Choroid plexus epithelial cell (primary cell): Measurements from ENCODE around the gene FMN1.
A peak's percentile ranks its signal among the peaks of the same experiment; 100 is the strongest.

Source experiments
- DNase-seq: peaks from one replicate; pipeline ENCODE4 v3.0.0-alpha.2; 2010; ENCODE audit warnings: low read depth
- H3K4me3 ChIP-seq: 2 replicates; pipeline ENCODE4 v1.5.1; 2011; ENCODE audit warnings: low read depth, mild to moderate bottlenecking, control low read depth, low read length, moderate library complexity
- TF ChIP-seq, protein P1 (sequence below): conservative IDR thresholded peaks from 2 replicates; pipeline ENCODE4 v1.5.1; 2011; ENCODE audit warnings: low read depth, mild to moderate bottlenecking, control low read depth, inconsistent platforms, low read length, moderate library complexity

The FMN1 gene

GRCh38 chr15:32901995-32902394, 292.5 kb downstream of the FMN1 start:
- no peak for DNase-seq
- TF ChIP-seq, protein P1, sequence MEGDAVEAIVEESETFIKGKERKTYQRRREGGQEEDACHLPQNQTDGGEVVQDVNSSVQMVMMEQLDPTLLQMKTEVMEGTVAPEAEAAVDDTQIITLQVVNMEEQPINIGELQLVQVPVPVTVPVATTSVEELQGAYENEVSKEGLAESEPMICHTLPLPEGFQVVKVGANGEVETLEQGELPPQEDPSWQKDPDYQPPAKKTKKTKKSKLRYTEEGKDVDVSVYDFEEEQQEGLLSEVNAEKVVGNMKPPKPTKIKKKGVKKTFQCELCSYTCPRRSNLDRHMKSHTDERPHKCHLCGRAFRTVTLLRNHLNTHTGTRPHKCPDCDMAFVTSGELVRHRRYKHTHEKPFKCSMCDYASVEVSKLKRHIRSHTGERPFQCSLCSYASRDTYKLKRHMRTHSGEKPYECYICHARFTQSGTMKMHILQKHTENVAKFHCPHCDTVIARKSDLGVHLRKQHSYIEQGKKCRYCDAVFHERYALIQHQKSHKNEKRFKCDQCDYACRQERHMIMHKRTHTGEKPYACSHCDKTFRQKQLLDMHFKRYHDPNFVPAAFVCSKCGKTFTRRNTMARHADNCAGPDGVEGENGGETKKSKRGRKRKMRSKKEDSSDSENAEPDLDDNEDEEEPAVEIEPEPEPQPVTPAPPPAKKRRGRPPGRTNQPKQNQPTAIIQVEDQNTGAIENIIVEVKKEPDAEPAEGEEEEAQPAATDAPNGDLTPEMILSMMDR = no peak
- no peak overlapping the region for H3K4me3 ChIP-seq

DNA sequence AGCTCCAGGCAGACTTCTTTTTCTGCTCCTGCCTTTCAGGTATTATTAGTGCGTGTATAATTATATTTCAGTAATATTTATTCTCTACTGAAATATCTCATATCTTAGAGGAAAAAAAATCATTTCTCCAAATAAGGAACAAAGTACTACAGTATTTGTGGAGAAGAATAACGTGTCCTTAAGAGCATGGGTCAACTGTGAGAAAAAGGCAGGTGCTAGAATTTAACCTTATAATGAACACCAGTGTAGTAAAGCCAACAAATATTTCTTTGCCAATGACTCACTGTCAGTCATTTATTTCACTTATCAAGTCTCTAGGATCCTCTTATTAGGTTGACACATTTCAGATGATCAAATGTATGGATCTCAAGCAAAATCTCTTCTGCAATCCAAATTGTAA, 293.3 kb downstream of the FMN1 start:
- TF ChIP-seq, protein P1 = no peak
- H3K4me3 ChIP-seq = no peak overlapping the region
- DNase-seq = no peak

DNA sequence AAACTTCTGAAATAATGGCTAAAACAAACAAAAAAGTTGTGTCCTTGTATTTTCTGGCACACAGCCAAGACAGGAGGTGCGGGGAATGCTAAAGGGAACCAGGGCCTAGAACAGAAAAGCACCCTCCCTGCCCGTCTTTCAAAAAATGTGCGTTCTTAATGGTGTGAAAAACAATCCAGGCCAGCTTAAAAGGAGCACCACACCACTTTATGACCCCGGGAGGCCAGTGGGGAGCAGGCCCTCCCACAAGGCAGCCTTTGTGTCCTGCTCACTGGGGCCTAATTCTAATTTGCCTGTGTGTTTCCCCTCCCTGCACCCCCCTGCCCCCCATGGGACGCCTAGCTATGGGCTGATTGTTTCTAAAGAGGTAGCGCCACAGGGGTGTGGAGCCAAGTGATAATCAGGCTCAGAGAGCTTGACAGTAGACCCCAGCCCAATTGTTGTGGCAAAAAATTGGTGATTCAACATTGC, 295.4 kb downstream of the FMN1 start:
- DNase-seq = peak; percentile 23
- TF ChIP-seq, protein P1 = no peak
- no peak overlapping the region for H3K4me3 ChIP-seq

GRCh38 chr15:32898414-32898813, 296.1 kb downstream of the FMN1 start:
- H3K4me3 ChIP-seq = no peak overlapping the region
- TF ChIP-seq, protein P1 = no peak
- DNase-seq = no peak

DNA sequence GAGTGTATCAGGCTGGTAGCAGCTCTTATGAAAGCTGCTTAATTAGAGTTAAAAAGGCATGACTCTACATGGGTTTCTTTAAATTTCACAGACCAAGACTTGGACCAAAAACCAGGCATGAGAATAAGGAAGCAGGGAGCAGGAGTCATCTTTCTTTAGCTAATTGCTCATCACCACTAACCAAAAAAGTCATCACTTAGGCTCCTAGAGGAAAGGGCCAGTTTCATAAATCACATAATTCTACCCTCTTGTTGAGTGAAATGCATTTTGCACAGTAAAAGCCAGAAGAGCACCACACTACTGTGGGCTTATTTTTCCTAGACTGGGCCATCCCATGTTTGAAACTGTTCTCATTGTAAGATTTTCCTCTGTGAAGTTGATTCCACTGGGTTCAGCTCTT, 301.1 kb downstream of the FMN1 start:
- H3K4me3 ChIP-seq = no peak overlapping the region
- no peak for DNase-seq

GRCh38 chr15:32889214-32889613, 305.3 kb downstream of the FMN1 start:
- no peak for DNase-seq
- TF ChIP-seq, protein P1 = no peak

More for the DNA sequence above, 301.1 kb downstream of the FMN1 start:
- TF ChIP-seq, protein P1 = no peak

GRCh38 chr15:32888221-32888761, 306.2 kb downstream of the FMN1 start:
- TF ChIP-seq, protein P1 = no peak
- DNase-seq = no peak
- H3K4me3 ChIP-seq = no peak overlapping the region

More at GRCh38 chr15:32889214-32889613, 305.3 kb downstream of the FMN1 start:
- no peak overlapping the region for H3K4me3 ChIP-seq
